SK-MEL-5 (cell line): ENCODE data around the gene F3. TPM values are rescaled to one million over a fixed set of nuclear protein-coding genes. Genes with fewer than 3 reads are reported as not detected.
"Not testable (repeated sequence)": the region's sequence is repeated elsewhere in the genome, so short reads cannot be mapped to it uniquely, and the experiment has no call there.

Source experiments
- DNase-seq: peaks from one replicate; pipeline ENCODE4 v3.0.0-alpha.2; 2016; ENCODE audit warnings: low read depth, low spot score
- in situ Hi-C: cut with HindIII; loops from 2 replicates; pipeline ENCODE4 v1.10.0; 2016; ENCODE audit warnings: low sequenced_read_pairs, high pct_unique_total_duplicates, low pct_unique_long_range_greater_than_20kb
- polyA plus RNA-seq, 2 experiments: library from polyadenylated mRNA; depleted of rRNA; stranded (reverse); fragments of >200 nt; gene quantifications; 2 replicates each; pipeline ENCODE4 v1.2.3, GENCODE V29; 2015
- total RNA-seq: library from RNA; depleted of rRNA; stranded (reverse); fragments of >200 nt; shearing (Covaris generic); gene quantifications from 2 replicates; pipeline ENCODE4 v1.2.3, GENCODE V29; 2014; rRNA removed

Gene F3
- 3.0 and 5.1 TPM in 2 replicates for total RNA-seq
- 5.1 and 5.4 TPM in 2 replicates for polyA plus RNA-seq (2015; cell fraction: cytosol; rRNA removed)
- 4.0 and 6.2 TPM in 2 replicates for polyA plus RNA-seq (2015; cell fraction: nucleus; rRNA removed)

- DNase-seq = peak; percentile 71
- in situ Hi-C loops = loop anchor here (25.0 kb wide), 1 partner anchor 246 kb away; no protein-coding TSS in a partner anchor
Observed at GRCh38 chr1:94541246-94542087, at the start of gene F3. Gene F3, minus strand, starts transcription at chr1:94541759. Its CDS starts 123 bp downstream, at chr1:94541636.

GRCh38 chr1:94590203-94591137 lies 48.9 kb upstream of the F3 start:
- no peak for DNase-seq
- in situ Hi-C loops = no loop called here

- DNase-seq = no peak
- in situ Hi-C loops = no loop called here
Observed at GRCh38 chr1:94589728-94590127, 48.2 kb upstream of the F3 start.

GRCh38 chr1:94582565-94582964 lies 41.0 kb upstream of the F3 start:
- no peak for DNase-seq
- in situ Hi-C loops = no loop called here

- in situ Hi-C loops = no loop called here
Observed at GRCh38 chr1:94580367-94581115, 39.0 kb upstream of the F3 start.

GRCh38 chr1:94579876-94580294 lies 38.3 kb upstream of the F3 start:
- DNase-seq = no peak
- in situ Hi-C loops = no loop called here

More at GRCh38 chr1:94580367-94581115, 39.0 kb upstream of the F3 start:
- no peak for DNase-seq

GRCh38 chr1:94578856-94579255 lies 37.3 kb upstream of the F3 start:
- DNase-seq = no peak
- in situ Hi-C loops = no loop called here

- DNase-seq, in situ Hi-C loops: not testable (repeated sequence)
Observed at GRCh38 chr1:94573917-94574316, 32.4 kb upstream of the F3 start.

- no peak for DNase-seq
- in situ Hi-C loops = no loop called here
Observed at GRCh38 chr1:94572780-94573179, 31.2 kb upstream of the F3 start.

- DNase-seq, in situ Hi-C loops: not testable (repeated sequence)
Observed at GRCh38 chr1:94570965-94571364, 29.4 kb upstream of the F3 start.

- in situ Hi-C loops, DNase-seq: not testable (repeated sequence)
Observed at GRCh38 chr1:94568806-94569205, 27.2 kb upstream of the F3 start.

- DNase-seq, in situ Hi-C loops: not testable (repeated sequence)
Observed at GRCh38 chr1:94567975-94568607, 26.5 kb upstream of the F3 start.

- DNase-seq, in situ Hi-C loops: not testable (repeated sequence)
Observed at GRCh38 chr1:94566436-94566835, 24.9 kb upstream of the F3 start.

GRCh38 chr1:94565901-94566300 lies 24.3 kb upstream of the F3 start:
- no peak for DNase-seq
- in situ Hi-C loops = no loop called here

GRCh38 chr1:94562519-94563260 lies 21.1 kb upstream of the F3 start:
- in situ Hi-C loops = no loop called here
- no peak for DNase-seq

- no peak for DNase-seq
- in situ Hi-C loops = no loop called here
Observed at GRCh38 chr1:94560333-94560732, 18.8 kb upstream of the F3 start.
